Mammary epithelial cell (primary cell): Measurements from ENCODE around the gene ZNF385B.

Source experiments
- EZH2 ChIP-seq: IDR thresholded peaks from 2 replicates; pipeline ENCODE4 v1.6.1; 2012; ENCODE audit warnings: low read length, inconsistent platforms, borderline replicate concordance
- TF ChIP-seq, protein P1 (sequence below), 2 donors: IDR thresholded peaks in 1 of 2; conservative IDR thresholded peaks in 1 of 2; 2 replicates each; pipeline ENCODE4 v1.5.1; 2011 to 2012; ENCODE audit warnings: inconsistent platforms in 2 of 2, low read length in 2 of 2, mild to moderate bottlenecking in 2 of 2, control low read depth in 1 of 2, low read depth in 1 of 2; ENCODE audit not compliant: insufficient read depth in 1 of 2; ENCODE audit errors: extremely low read depth in 1 of 2

GRCh38 chr2:179455824-179456223 lies 405.6 kb downstream of the ZNF385B start:
- TF ChIP-seq, protein P1, sequence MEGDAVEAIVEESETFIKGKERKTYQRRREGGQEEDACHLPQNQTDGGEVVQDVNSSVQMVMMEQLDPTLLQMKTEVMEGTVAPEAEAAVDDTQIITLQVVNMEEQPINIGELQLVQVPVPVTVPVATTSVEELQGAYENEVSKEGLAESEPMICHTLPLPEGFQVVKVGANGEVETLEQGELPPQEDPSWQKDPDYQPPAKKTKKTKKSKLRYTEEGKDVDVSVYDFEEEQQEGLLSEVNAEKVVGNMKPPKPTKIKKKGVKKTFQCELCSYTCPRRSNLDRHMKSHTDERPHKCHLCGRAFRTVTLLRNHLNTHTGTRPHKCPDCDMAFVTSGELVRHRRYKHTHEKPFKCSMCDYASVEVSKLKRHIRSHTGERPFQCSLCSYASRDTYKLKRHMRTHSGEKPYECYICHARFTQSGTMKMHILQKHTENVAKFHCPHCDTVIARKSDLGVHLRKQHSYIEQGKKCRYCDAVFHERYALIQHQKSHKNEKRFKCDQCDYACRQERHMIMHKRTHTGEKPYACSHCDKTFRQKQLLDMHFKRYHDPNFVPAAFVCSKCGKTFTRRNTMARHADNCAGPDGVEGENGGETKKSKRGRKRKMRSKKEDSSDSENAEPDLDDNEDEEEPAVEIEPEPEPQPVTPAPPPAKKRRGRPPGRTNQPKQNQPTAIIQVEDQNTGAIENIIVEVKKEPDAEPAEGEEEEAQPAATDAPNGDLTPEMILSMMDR (conservative IDR thresholded peaks at IDR 0.05 in 1 of 2, IDR thresholded peaks at IDR 0.05 in 1 of 2; ENCODE audit: extremely low read depth in 1 of 2, insufficient read depth in 1 of 2, low read depth in 1 of 2, low read length in 2 of 2): no peak
- TF ChIP-seq EZH2: no peak
